HCT116 (cell line): ENCODE data around the gene DHX58.

ENCODE experiments used
- ATF3 ChIP-seq: IDR thresholded peaks from 2 replicates; pipeline ENCODE4 v1.6.1; 2012
- CEBPB ChIP-seq: IDR thresholded peaks from 2 replicates; pipeline ENCODE4 v1.6.1; 2012; ENCODE audit warnings: low read depth
- CTCF ChIP-seq, 3 experiments: fragments of 200-600 bp in 1 of 3; sonication (generic) in 1 of 3; IDR thresholded peaks in 2 of 3; conservative IDR thresholded peaks in 1 of 3; 2 replicates each; pipeline ENCODE4 v1.5.1; 2012 to 2017; ENCODE audit warnings: low read depth in 2 of 3, low read length in 2 of 3, antibody characterized with exemption in 1 of 3, borderline replicate concordance in 1 of 3, control low read depth in 1 of 3, mild to moderate bottlenecking in 1 of 3, mixed read lengths in 1 of 3, mixed run types in 1 of 3, moderate library complexity in 1 of 3; ENCODE audit not compliant: insufficient read depth in 1 of 3
- EZH2 ChIP-seq: fragments of 200-600 bp; sonication (generic); IDR thresholded peaks from 2 replicates; pipeline ENCODE4 v1.6.1; 2017; ENCODE audit warnings: antibody characterized with exemption, mixed run types
- EZH2phosphoT487 ChIP-seq: fragments of 200-600 bp; IDR thresholded peaks from 2 replicates; pipeline ENCODE4 v1.6.1; 2018; ENCODE audit warnings: antibody characterized with exemption, borderline replicate concordance
- JUND ChIP-seq: IDR thresholded peaks from 2 replicates; pipeline ENCODE4 v1.6.1; 2012
- MAX ChIP-seq: IDR thresholded peaks from 2 replicates; pipeline ENCODE4 v1.6.1; 2012
- POLR2A ChIP-seq: IDR thresholded peaks from 2 replicates; pipeline ENCODE4 v1.7.0; 2011; ENCODE audit warnings: borderline replicate concordance; ENCODE audit not compliant: insufficient read depth, insufficient read length; ENCODE audit errors: extremely low read depth
- POLR2AphosphoS5 ChIP-seq: IDR thresholded peaks from 2 replicates; pipeline ENCODE4 v1.6.1; 2011; ENCODE audit warnings: mild to moderate bottlenecking, low read depth, low read length, moderate library complexity
- RAD21 ChIP-seq: IDR thresholded peaks from 2 replicates; pipeline ENCODE4 v1.6.1; 2012; ENCODE audit warnings: low read depth, mild to moderate bottlenecking
- SIN3A ChIP-seq: IDR thresholded peaks from 2 replicates; pipeline ENCODE4 v1.6.1; 2012; ENCODE audit warnings: low read depth
- YY1 ChIP-seq: IDR thresholded peaks from 2 replicates; pipeline ENCODE4 v1.6.1; 2011; ENCODE audit warnings: low read length, low read depth, moderate library complexity, mild to moderate bottlenecking; ENCODE audit not compliant: insufficient replicate concordance; ENCODE audit errors: extremely low read depth
- ZBTB33 ChIP-seq: IDR thresholded peaks from 2 replicates; pipeline ENCODE4 v1.6.1; 2011; ENCODE audit warnings: mild to moderate bottlenecking, low read length, moderate library complexity; ENCODE audit not compliant: insufficient replicate concordance; ENCODE audit errors: extremely low read depth
- ZFX ChIP-seq: fragments of 450-650 bp; IDR thresholded peaks from 2 replicates; pipeline ENCODE4 v1.6.1; 2017

GRCh38 chr17:42081516-42082129 is 30.9 kb downstream of the DHX58 start:
- no peak for TF ChIP-seq CEBPB
- no peak for TF ChIP-seq EZH2
- TF ChIP-seq CTCF (IDR thresholded peaks at IDR 0.05 in 2 of 3, conservative IDR thresholded peaks at IDR 0.05 in 1 of 3; ENCODE audit: borderline replicate concordance in 1 of 3, insufficient read depth in 1 of 3, low read depth in 2 of 3, low read length in 2 of 3): no peak
- TF ChIP-seq MAX: no peak
- no peak for TF ChIP-seq ZBTB33
- TF ChIP-seq YY1: no peak
- no peak for TF ChIP-seq POLR2AphosphoS5
- no peak for TF ChIP-seq RAD21
- no peak for TF ChIP-seq SIN3A
- TF ChIP-seq EZH2phosphoT487: no peak
- TF ChIP-seq POLR2A: no peak
- no peak for TF ChIP-seq ATF3
- TF ChIP-seq JUND: no peak
- no peak for TF ChIP-seq ZFX
